Keratinocyte (primary cell): ENCODE measurements around the gene OXSR1. TPM values are rescaled to one million over a fixed set of nuclear protein-coding genes. Genes with fewer than 3 reads are reported as not detected.

Experiments used
- DNase-seq: peaks from one replicate; pipeline ENCODE4 v3.0.0-alpha.2; 2011; ENCODE audit warnings: low read depth, missing footprints, low spot score
- FAIRE-seq: peaks from 2 replicates; lab custom pipeline; 2011; peaks lifted over from hg19 to GRCh38; lab: Jason Lieb, UNC
- H2AFZ ChIP-seq: 2 replicates; pipeline ENCODE4 v1.6.0; 2012; ENCODE audit warnings: low read length, control low read depth, inconsistent platforms; ENCODE audit not compliant: control insufficient read depth
- H3K27ac ChIP-seq: 2 replicates; pipeline ENCODE4 v1.5.1; 2011; ENCODE audit warnings: low read length; ENCODE audit not compliant: control insufficient read depth, insufficient read depth
- H3K27me3 ChIP-seq: 3 replicates; pipeline ENCODE4 v1.6.0; 2011; ENCODE audit warnings: low read length; ENCODE audit not compliant: control insufficient read depth, insufficient read depth; ENCODE audit errors: extremely low read depth
- H3K36me3 ChIP-seq, 2 experiments: 2 replicates in 1 of 2; 3 replicates in 1 of 2; pipeline ENCODE4 v1.5.1; 2011; ENCODE audit warnings: low read length in 2 of 2, mild to moderate bottlenecking in 1 of 2; ENCODE audit not compliant: control insufficient read depth in 2 of 2, insufficient read depth in 2 of 2; ENCODE audit errors: extremely low read depth in 1 of 2
- H3K4me1 ChIP-seq: 3 replicates; pipeline ENCODE4 v1.5.1; 2011; ENCODE audit warnings: low read length; ENCODE audit not compliant: control insufficient read depth, insufficient read depth; ENCODE audit errors: extremely low read depth
- H3K4me2 ChIP-seq: 3 replicates; pipeline ENCODE4 v1.6.0; 2011; ENCODE audit warnings: low read depth, low read length; ENCODE audit not compliant: control insufficient read depth, insufficient read depth; ENCODE audit errors: extremely low read depth
- H3K4me3 ChIP-seq, 3 experiments: fragments of 200-600 bp in 1 of 3; sonication (generic) in 1 of 3; 2 replicates in 2 of 3; 3 replicates in 1 of 3; pipeline ENCODE4 v1.5.1; 2011 to 2016; ENCODE audit warnings: low read length in 3 of 3, mild to moderate bottlenecking in 3 of 3, control low read depth in 2 of 3, inconsistent platforms in 1 of 3, low read depth in 1 of 3, mixed read lengths in 1 of 3, mixed run types in 1 of 3, moderate library complexity in 1 of 3; ENCODE audit not compliant: control insufficient read depth in 2 of 3, insufficient read depth in 2 of 3; ENCODE audit errors: extremely low read depth in 1 of 3
- H3K79me2 ChIP-seq: 2 replicates; pipeline ENCODE4 v1.6.0; 2012; ENCODE audit warnings: low read length; ENCODE audit not compliant: control insufficient read depth, insufficient read depth
- H3K9ac ChIP-seq: 3 replicates; pipeline ENCODE4 v1.6.0; 2011; ENCODE audit warnings: low read length; ENCODE audit not compliant: control insufficient read depth, insufficient read depth; ENCODE audit errors: extremely low read depth
- H3K9me1 ChIP-seq: 3 replicates; pipeline ENCODE4 v1.6.0; 2011; ENCODE audit warnings: low read length; ENCODE audit not compliant: control insufficient read depth, insufficient read depth; ENCODE audit errors: extremely low read depth
- H3K9me3 ChIP-seq: 2 replicates; pipeline ENCODE4 v1.5.1; 2012; ENCODE audit warnings: low read depth, low read length; ENCODE audit not compliant: control insufficient read depth
- H4K20me1 ChIP-seq: 3 replicates; pipeline ENCODE4 v1.6.0; 2011; ENCODE audit warnings: low read length; ENCODE audit not compliant: control insufficient read depth, insufficient read depth; ENCODE audit errors: extremely low read depth
- CTCF ChIP-seq, 3 experiments: IDR thresholded peaks in 1 of 3; conservative IDR thresholded peaks in 1 of 3; optimal IDR thresholded peaks in 1 of 3; 2 replicates in 2 of 3; 3 replicates in 1 of 3; pipeline versions ENCODE3 to v1.5.1; 2011; ENCODE audit warnings: low read length in 3 of 3, mild to moderate bottlenecking in 3 of 3, moderate library complexity in 2 of 3, control low read depth in 1 of 3, inconsistent platforms in 1 of 3; ENCODE audit not compliant: insufficient read depth in 2 of 3; ENCODE audit errors: extremely low read depth in 1 of 3
- EZH2 ChIP-seq: IDR thresholded peaks from one replicate; pipeline ENCODE4 v1.6.1; 2012; ENCODE audit warnings: inconsistent platforms, mild to moderate bottlenecking, low read length, moderate library complexity
- dilution Hi-C: fragments of 300-500 bp; cut with MboI; formaldehyde crosslinking; loops from one replicate; pipeline ENCODE4 v1.7.0; 2020; ENCODE audit warnings: low sequenced_read_pairs; ENCODE audit not compliant: extremely low pct_ligation_motif_present
- polyA plus RNA-seq, 5 experiments: library from polyadenylated mRNA; depleted of rRNA in 3 of 5; stranded (reverse) in 3 of 5; stranded (forward) in 1 of 5; unstranded in 1 of 5; fragments of >200 nt; gene quantifications; 1 replicate in 1 of 5; 2 replicates in 3 of 5; 3 replicates in 1 of 5; pipeline versions ENCODE4 v1.2.1 to v1.2.3, GENCODE V29; 2011 to 2012; ENCODE audit warnings: missing spikeins in 2 of 5, low read depth in 1 of 5, low replicate concordance in 1 of 5

OXSR1 gene
- polyA plus RNA-seq, 1 donor (not counting 4 experiments of a cell fraction or from before 2014, with no cell fraction given) = 77.0 TPM

GRCh38 chr3:38210141-38210757, 44.9 kb downstream of the OXSR1 start:
- Histone ChIP-seq H3K9ac (no peak overlapping the region), H3K4me2 (no peak overlapping the region), H3K9me3 (no peaks in the 10 kb centered on the region), H4K20me1 (peaks cover 25% of the 10 kb centered on the region), H2AFZ (no peak overlapping the region), H3K79me2 (peaks cover 96% of the 10 kb centered on the region), H3K27me3 (no peaks in the 10 kb centered on the region), H3K9me1 (peaks cover 5% of the 10 kb centered on the region), H3K36me3 (peaks cover 4% of the 10 kb centered on the region in 2 experiments), H3K4me3 (no peak overlapping the region), H3K4me1 (peaks cover 7% of the 10 kb centered on the region), H3K27ac (no peak overlapping the region)
- DNase-seq (no peak), FAIRE-seq (no peak)
- TF ChIP-seq EZH2 (no peak), CTCF (optimal IDR thresholded peaks at IDR 0.05 in 1 of 3, IDR thresholded peaks at IDR 0.05 in 1 of 3, conservative IDR thresholded peaks at IDR 0.05 in 1 of 3; ENCODE audit: extremely low read depth in 1 of 3, insufficient read depth in 2 of 3, low read length in 3 of 3) (no peak)
- dilution Hi-C loops = no loop called here

- Histone ChIP-seq H2AFZ (no peak overlapping the region), H3K4me2 (no peak overlapping the region), H3K79me2 (peaks cover 91% of the 10 kb centered on the region), H3K9me3 (no peaks in the 10 kb centered on the region), H3K36me3 (peaks cover 4% of the 10 kb centered on the region in 2 experiments), H4K20me1 (peaks cover 22% of the 10 kb centered on the region), H3K4me1 (peaks cover 7% of the 10 kb centered on the region), H3K9me1 (peaks cover 2% of the 10 kb centered on the region), H3K4me3 (no peak overlapping the region), H3K27me3 (no peaks in the 10 kb centered on the region), H3K9ac (no peak overlapping the region), H3K27ac (no peak overlapping the region)
- TF ChIP-seq CTCF (optimal IDR thresholded peaks at IDR 0.05 in 1 of 3, IDR thresholded peaks at IDR 0.05 in 1 of 3, conservative IDR thresholded peaks at IDR 0.05 in 1 of 3; ENCODE audit: extremely low read depth in 1 of 3, insufficient read depth in 2 of 3, low read length in 3 of 3) (no peak), EZH2 (no peak)
- DNase-seq (no peak), FAIRE-seq (no peak)
- dilution Hi-C loops = no loop called here
Measured at GRCh38 chr3:38212141-38212540, 46.8 kb downstream of the OXSR1 start.
